ENCODE data around the gene SCYGR4. TPM values are rescaled to one million over a fixed set of nuclear protein-coding genes. Genes with fewer than 3 reads are reported as not detected.

Gene SCYGR4
- total RNA-seq, 6 donors from 2014 or later: not detected

DNA sequence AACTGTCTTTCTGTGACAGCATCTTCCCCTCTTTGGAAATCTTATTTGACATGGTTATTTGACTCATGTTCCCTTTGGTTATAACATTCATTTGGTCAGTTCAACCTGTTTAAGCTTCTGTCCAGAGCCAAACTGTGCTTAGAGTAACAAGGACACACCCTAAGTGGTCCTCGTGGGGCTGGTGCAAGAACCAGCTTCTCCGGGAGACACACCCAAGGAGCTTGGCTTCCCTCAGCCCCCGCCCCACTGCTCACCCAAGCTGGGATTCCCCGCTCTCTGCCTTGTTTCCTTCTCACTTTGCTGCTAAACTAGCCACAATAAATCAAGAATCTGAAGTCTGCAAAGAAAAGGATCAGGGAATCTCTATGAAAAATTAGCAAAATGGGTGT is 4.0 kb upstream of the SCYGR4 start:
- Histone ChIP-seq H3K9me3 (no peaks in the 10 kb centered on the region), H3K27me3 (no peaks in the 10 kb centered on the region), H3K4me1 (peaks cover 0 to 5% (median 0%) of the 10 kb centered on the region in 4 donors), H3K4me3 (no peak overlapping the region), H3K36me3 (no peaks in the 10 kb centered on the region), H3K27ac (no peak overlapping the region)
- 44 to 64% methylated on average over 4 of the region's 4 CpGs for WGBS, 2 donors
- TF ChIP-seq POLR2AphosphoS5 (IDR thresholded peaks at IDR 0.05): no peak
- no peak for TF ChIP-seq EP300 (IDR thresholded peaks at IDR 0.05)
- TF ChIP-seq, protein P1, sequence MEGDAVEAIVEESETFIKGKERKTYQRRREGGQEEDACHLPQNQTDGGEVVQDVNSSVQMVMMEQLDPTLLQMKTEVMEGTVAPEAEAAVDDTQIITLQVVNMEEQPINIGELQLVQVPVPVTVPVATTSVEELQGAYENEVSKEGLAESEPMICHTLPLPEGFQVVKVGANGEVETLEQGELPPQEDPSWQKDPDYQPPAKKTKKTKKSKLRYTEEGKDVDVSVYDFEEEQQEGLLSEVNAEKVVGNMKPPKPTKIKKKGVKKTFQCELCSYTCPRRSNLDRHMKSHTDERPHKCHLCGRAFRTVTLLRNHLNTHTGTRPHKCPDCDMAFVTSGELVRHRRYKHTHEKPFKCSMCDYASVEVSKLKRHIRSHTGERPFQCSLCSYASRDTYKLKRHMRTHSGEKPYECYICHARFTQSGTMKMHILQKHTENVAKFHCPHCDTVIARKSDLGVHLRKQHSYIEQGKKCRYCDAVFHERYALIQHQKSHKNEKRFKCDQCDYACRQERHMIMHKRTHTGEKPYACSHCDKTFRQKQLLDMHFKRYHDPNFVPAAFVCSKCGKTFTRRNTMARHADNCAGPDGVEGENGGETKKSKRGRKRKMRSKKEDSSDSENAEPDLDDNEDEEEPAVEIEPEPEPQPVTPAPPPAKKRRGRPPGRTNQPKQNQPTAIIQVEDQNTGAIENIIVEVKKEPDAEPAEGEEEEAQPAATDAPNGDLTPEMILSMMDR (IDR thresholded peaks at IDR 0.05): no peak
- no peak for TF ChIP-seq POLR2A (IDR thresholded peaks at IDR 0.05)
- DNase-seq (peak in 1 of 2 donors; percentile 87), ATAC-seq (ENCODE audit: low FRiP score in 2 of 2) (peak in 1 of 2 donors; percentile 43)

DNA sequence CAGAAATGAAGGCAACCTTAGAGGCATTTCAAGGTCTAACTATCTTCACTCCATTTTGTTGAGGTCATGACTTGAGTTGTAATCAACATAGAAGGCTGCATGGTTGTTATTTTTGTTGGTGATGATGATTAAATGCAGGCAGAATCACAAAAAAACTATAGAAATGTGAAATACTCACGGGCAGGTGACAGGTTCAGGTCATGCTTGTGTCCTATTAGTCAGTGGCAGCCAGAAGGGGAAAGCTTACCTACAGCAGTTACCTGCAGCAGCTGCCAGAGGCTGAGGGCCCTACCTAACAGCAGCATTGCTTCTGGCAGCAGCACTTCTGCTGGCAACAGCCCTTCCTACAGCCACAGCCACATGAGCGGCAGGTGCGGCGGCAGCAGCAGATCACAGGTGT is 3.1 kb upstream of the SCYGR4 start:
- H3K4me3 ChIP-seq: no peak overlapping the region
- TF ChIP-seq POLR2A (IDR thresholded peaks at IDR 0.05) (no peak), EP300 (IDR thresholded peaks at IDR 0.05) (no peak), POLR2AphosphoS5 (IDR thresholded peaks at IDR 0.05) (no peak)
- TF ChIP-seq, protein P1 (IDR thresholded peaks at IDR 0.05): no peak
- ATAC-seq (ENCODE audit: low FRiP score in 2 of 2): no peak
- no peaks in the 10 kb centered on the region for H3K9me3 ChIP-seq
- no peak for DNase-seq
- peaks cover 0 to 5% (median 0%) of the 10 kb centered on the region in 4 donors for H3K4me1 ChIP-seq
- WGBS, 2 donors: 71 to 94% methylated on average over 1 of the region's 4 CpGs
- no peak overlapping the region for H3K27ac ChIP-seq
- no peaks in the 10 kb centered on the region for H3K27me3 ChIP-seq
- no peaks in the 10 kb centered on the region for H3K36me3 ChIP-seq

DNA sequence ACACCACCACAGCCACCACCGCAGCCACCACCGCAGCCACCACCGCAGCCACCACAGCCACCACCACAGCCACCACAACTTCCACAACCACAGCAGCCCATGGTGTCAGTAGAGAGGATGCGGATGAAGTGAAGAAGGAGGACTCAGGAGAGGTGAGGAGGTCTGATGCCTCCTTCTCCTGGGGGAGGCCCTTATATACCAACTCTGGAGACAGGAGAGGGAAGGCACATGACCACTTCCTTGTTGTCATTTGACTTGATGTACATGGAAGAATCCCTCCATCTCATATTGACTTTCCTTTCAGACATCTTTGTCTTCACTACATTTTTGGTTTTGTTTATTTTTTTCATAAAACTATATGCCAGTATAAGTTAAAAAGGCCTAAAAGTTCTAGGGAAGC is 2.6 kb upstream of the SCYGR4 start, which contains the start of gene SCYGR3:
Gene SCYGR3, minus strand, starts transcription at position 101 of the 400 bp plus-strand sequence. Its CDS starts 0 bp downstream, at position 101.
- no peaks in the 10 kb centered on the region for H3K36me3 ChIP-seq
- 92 to 100% methylated on average over 4 of the region's 4 CpGs for WGBS, 2 donors
- no peak for TF ChIP-seq POLR2A (IDR thresholded peaks at IDR 0.05)
- TF ChIP-seq, protein P1 (IDR thresholded peaks at IDR 0.05): no peak
- no peak for TF ChIP-seq EP300 (IDR thresholded peaks at IDR 0.05)
- no peak for TF ChIP-seq POLR2AphosphoS5 (IDR thresholded peaks at IDR 0.05)
- H3K27ac ChIP-seq: no peak within 1 kb of the TSS
- ATAC-seq (ENCODE audit: low FRiP score in 2 of 2): no peak
- no peak within 1 kb of the TSS for H3K4me3 ChIP-seq
- H3K9me3 ChIP-seq: no peaks in the 10 kb centered on the region
- H3K27me3 ChIP-seq: no peaks in the 10 kb centered on the region
- peaks cover 0 to 5% (median 0%) of the 10 kb centered on the region in 4 donors for H3K4me1 ChIP-seq
- no peak for DNase-seq

DNA sequence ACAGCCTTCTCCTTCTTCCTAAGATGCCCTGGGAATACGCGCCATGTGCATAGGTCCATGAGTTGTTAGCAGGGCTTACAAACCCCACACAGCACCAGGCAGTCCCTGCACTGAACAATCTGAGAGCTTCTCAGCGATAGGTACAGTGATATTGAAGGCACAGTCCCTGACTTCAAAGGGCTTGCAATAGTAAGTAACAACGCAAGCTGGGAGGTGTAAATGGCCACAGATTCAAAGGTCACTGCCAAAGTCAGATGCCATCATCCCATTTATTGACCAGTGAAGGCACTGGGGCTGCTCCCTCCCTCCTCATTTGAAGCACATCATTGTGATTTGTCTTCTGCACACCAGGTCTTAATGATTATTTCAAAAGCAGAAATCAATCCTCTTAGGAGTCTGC is 2.1 kb upstream of the SCYGR4 start:
- no peak for ATAC-seq (ENCODE audit: low FRiP score in 2 of 2)
- Histone ChIP-seq H3K9me3 (no peaks in the 10 kb centered on the region), H3K36me3 (no peaks in the 10 kb centered on the region), H3K4me1 (peaks cover 0 to 5% (median 0%) of the 10 kb centered on the region in 4 donors), H3K27ac (no peak overlapping the region), H3K27me3 (no peaks in the 10 kb centered on the region), H3K4me3 (no peak overlapping the region)
- no peak for DNase-seq
- 87 to 94% methylated on average over 4 of the region's 4 CpGs for WGBS, 2 donors
- no peak for TF ChIP-seq POLR2AphosphoS5 (IDR thresholded peaks at IDR 0.05)

DNA sequence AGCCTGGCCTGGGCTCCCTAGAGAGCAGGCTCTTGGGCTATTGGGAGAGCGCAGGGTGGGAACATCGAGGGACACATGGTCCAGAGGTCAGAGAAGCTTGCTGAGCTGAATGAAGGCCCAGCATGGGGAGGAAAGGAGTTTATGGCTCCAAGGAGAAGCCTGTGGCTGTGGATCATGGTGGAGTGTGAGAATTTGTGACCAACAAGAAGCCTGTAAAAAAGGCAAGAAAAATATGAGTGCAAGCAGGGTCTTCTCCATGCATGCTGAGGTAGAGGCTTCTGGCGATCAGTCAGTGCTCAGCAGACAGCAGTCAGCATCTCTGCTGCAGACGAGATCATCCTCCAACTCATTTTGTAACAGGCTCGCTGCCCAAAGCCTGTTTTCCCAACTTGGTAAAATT is 1.4 kb upstream of the SCYGR4 start:
- peaks cover 0 to 5% (median 0%) of the 10 kb centered on the region in 4 donors for H3K4me1 ChIP-seq
- WGBS, 2 donors: 71 to 76% methylated on average over 5 of the region's 5 CpGs

More for the DNA sequence above, 1.4 kb upstream of the SCYGR4 start:
- Histone ChIP-seq H3K36me3 (no peaks in the 10 kb centered on the region), H3K27me3 (no peaks in the 10 kb centered on the region), H3K9me3 (no peaks in the 10 kb centered on the region), H3K27ac (no peak overlapping the region), H3K4me3 (no peak overlapping the region)
- ATAC-seq (ENCODE audit: low FRiP score in 2 of 2) (peak in 1 of 2 donors; percentile 30), DNase-seq (no peak)
- TF ChIP-seq POLR2A (IDR thresholded peaks at IDR 0.05): no peak
- TF ChIP-seq, protein P1 (IDR thresholded peaks at IDR 0.05): no peak
- TF ChIP-seq EP300 (IDR thresholded peaks at IDR 0.05): no peak
- TF ChIP-seq POLR2AphosphoS5 (IDR thresholded peaks at IDR 0.05): no peak

All from upper lobe of left lung (tissue), 6 donors.